Fibroblast of peridontal ligament (primary cell): ENCODE results near the gene CYP21A2.
"Not testable (repeated sequence)": the region's sequence is repeated elsewhere in the genome, so short reads cannot be mapped to it uniquely, and the experiment has no call there.

Source experiments
- DNase-seq: peaks from one replicate; pipeline ENCODE4 v3.0.0-alpha.2; 2010; ENCODE audit errors: extremely low read depth

CYP21A2 gene

GRCh38 chr6:32029553-32029952 lies 8.7 kb upstream of the CYP21A2 start:
- DNase-seq: not testable (repeated sequence)

GRCh38 chr6:32035283-32036013 lies 2.8 kb upstream of the CYP21A2 start:
- DNase-seq: not testable (repeated sequence)

DNA sequence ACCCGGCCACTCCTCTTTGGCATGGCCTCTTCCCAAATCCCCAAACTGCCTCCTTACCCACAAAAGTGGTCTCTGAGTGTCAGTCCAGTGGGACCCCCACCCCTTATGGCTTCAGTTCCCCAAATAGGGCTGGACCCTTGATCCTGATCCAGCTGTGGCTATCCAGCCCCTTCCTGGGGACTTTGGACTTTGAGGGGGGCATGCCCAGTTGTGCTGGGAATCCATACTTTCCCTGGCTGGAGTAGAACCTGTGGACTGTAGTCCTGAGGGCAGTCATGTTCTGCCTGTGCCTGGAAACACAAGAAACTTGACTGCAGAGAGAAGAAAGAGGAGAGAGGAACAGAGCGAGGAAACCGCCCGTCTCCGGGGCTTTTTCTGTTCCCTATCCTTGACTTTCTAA lies 1.1 kb upstream of the CYP21A2 start:
- DNase-seq: not testable (repeated sequence)

GRCh38 chr6:32038878-32039277 lies 663 bp downstream of the CYP21A2 start:
- DNase-seq: not testable (repeated sequence)

DNA sequence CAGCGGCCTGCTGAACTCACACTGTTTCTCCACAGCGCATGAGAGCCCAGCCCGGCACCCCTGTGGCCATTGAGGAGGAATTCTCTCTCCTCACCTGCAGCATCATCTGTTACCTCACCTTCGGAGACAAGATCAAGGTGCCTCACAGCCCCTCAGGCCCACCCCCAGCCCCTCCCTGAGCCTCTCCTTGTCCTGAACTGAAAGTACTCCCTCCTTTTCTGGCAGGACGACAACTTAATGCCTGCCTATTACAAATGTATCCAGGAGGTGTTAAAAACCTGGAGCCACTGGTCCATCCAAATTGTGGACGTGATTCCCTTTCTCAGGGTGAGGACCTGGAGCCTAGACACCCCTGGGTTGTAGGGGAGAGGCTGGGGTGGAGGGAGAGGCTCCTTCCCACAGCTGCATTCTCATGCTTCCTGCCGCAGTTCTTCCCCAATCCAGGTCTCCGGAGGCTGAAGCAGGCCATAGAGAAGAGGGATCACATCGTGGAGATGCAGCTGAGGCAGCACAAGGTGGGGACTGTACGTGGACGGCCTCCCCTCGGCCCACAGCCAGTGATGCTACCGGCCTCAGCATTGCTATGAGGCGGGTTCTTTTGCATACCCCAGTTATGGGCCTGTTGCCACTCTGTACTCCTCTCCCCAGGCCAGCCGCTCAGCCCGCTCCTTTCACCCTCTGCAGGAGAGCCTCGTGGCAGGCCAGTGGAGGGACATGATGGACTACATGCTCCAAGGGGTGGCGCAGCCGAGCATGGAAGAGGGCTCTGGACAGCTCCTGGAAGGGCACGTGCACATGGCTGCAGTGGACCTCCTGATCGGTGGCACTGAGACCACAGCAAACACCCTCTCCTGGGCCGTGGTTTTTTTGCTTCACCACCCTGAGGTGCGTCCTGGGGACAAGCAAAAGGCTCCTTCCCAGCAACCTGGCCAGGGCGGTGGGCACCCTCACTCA lies 1.4 kb downstream of the CYP21A2 start:
- DNase-seq: not testable (repeated sequence)

DNA sequence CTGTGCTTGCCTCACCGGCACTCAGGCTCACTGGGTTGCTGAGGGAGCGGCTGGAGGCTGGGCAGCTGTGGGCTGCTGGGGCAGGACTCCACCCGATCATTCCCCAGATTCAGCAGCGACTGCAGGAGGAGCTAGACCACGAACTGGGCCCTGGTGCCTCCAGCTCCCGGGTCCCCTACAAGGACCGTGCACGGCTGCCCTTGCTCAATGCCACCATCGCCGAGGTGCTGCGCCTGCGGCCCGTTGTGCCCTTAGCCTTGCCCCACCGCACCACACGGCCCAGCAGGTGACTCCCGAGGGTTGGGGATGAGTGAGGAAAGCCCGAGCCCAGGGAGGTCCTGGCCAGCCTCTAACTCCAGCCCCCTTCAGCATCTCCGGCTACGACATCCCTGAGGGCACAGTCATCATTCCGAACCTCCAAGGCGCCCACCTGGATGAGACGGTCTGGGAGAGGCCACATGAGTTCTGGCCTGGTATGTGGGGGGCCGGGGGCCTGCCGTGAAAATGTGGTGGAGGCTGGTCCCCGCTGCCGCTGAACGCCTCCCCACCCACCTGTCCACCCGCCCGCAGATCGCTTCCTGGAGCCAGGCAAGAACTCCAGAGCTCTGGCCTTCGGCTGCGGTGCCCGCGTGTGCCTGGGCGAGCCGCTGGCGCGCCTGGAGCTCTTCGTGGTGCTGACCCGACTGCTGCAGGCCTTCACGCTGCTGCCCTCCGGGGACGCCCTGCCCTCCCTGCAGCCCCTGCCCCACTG lies 2.3 kb downstream of the CYP21A2 start:
- DNase-seq: not testable (repeated sequence)

- not testable (repeated sequence) for DNase-seq
Observed at GRCh38 chr6:32041050-32041321, 2.8 kb downstream of the CYP21A2 start.

- not testable (repeated sequence) for DNase-seq
Observed at GRCh38 chr6:32041385-32041784, 3.2 kb downstream of the CYP21A2 start.

- DNase-seq: not testable (repeated sequence)
Observed at GRCh38 chr6:32042276-32042675, 4.1 kb downstream of the CYP21A2 start.

DNA sequence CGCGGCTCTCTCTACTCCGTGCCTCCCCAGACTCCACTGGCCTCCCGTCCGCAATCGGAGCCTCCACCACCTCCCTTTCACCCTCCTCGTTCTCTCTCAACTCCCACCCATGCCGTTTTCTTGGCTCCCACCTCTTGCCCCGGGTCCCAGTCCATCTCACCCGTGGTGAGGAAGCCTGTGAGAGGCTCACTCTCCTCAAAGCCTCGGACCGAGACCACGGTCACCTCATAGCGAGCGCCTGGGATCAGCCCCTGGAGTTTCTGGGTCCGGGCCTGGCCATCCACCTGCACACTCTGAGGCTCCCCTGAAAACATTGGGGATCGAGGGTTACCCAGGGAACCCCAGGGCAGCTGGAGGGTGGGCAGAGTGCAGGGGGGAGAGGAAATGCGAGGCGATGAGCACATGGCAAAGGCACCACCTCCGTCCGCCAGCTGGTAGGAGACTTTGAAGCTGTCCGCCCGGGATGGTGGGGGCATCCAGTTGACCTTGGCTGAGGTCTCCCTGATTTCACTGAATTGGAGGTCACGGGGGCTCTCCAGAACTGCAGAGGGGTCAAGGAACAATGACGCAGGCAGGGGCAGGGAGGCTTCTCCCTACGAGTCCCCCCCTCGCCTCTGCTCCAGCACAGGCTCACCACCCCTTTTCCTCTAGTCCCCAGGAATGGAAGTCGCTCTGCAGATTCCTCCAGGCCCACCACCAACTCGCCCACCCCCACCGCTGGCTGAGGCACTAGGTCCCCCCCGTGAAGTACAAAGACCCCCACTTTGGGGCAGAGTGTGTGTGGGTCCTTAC lies 5.6 kb downstream of the CYP21A2 start:
- DNase-seq: not testable (repeated sequence)

- DNase-seq: not testable (repeated sequence)
Observed at GRCh38 chr6:32044916-32045315, 6.7 kb downstream of the CYP21A2 start.

- DNase-seq: no peak
Observed at GRCh38 chr6:32045811-32046449, 7.7 kb downstream of the CYP21A2 start.

DNA sequence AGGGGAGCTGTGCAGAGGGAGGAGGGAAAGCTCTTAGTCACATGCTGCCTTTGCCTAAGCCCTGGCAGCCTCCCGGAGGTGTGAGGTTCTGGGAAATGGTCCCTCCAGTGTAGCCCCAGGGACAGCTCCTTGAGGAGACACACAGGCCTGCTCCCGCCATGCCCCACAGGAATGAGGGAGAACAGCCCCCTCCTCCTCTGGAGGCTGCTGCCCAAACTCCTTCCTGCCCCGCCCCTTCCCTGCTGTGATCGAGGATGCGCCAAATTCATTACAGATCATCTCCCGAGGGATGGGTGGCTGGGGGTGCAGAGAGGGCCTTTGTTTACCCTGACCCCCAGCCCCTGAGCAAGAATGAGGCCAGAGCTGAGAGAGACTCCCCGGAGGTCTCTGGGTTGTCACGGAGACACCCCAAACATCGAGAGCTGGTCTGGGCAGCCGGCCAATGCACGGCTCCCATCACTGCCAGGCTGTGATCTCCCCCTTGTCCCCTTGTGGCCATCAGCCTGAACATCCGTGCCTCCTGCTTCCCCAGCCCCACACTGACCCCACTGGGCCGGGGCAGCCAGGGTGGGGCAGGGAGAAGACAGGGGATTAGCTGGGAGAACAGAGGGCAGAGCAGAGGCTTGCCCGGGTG lies 8.4 kb downstream of the CYP21A2 start:
- DNase-seq: peak; percentile 29

GRCh38 chr6:32047084-32047478 lies 8.9 kb downstream of the CYP21A2 start:
- peak; percentile 29 for DNase-seq

- DNase-seq: no peak
Observed at GRCh38 chr6:32047539-32047854, 9.3 kb downstream of the CYP21A2 start.

GRCh38 chr6:32047855-32048766 lies 9.9 kb downstream of the CYP21A2 start:
- peak; percentile 38 for DNase-seq

DNA sequence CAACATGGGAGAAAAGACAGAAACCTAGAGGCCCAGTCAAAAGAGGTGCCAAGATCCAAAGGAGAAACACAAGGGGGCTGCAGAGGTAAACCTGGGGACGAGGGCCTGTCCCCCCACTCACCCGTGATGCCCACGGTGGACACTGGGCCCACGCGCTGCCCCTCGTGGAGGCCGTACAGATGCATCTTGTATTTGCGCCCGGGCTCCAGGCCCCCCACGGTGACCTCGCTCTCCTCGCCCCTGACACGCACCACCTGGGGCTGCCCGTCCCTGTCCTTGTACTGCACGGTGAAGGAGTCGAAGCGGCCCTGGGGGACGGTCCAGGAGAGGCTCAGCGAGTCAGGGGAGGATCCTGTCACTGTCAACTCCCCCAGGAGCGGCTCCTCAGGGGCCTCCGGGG lies 10.9 kb downstream of the CYP21A2 start:
- DNase-seq: not testable (repeated sequence)

- DNase-seq: not testable (repeated sequence)
Observed at GRCh38 chr6:32049736-32050135, 11.5 kb downstream of the CYP21A2 start.

- no peak for DNase-seq
Observed at GRCh38 chr6:32050562-32050961, 12.3 kb downstream of the CYP21A2 start.
